BLaER1 treated with 17β-estradiol and CSF1 and Interleukin-3, amounts not matched to agents 10 nM and 100 nM (cell line): ENCODE results near the gene SERPINA6.
A peak's percentile ranks its signal among the peaks of the same experiment; 100 is the strongest.
"Not testable (repeated sequence)": the region's sequence is repeated elsewhere in the genome, so short reads cannot be mapped to it uniquely, and the experiment has no call there.

Experiments used
- H3K27ac ChIP-seq, 11 experiments: shearing (Covaris generic); formaldehyde crosslinking; 2 replicates each; pipeline ENCODE4 v1.8.1; 2022
- H3K27me3 ChIP-seq, 11 experiments: shearing (Covaris generic); formaldehyde crosslinking; 2 replicates each; pipeline ENCODE4 v1.8.1; 2022
- H3K36me3 ChIP-seq, 11 experiments: shearing (Covaris generic); formaldehyde crosslinking; 2 replicates each; pipeline ENCODE4 v1.8.1; 2022
- H3K4me1 ChIP-seq, 10 experiments: shearing (Covaris generic); formaldehyde crosslinking; 2 replicates each; pipeline ENCODE4 v1.8.1; 2022
- H3K4me2 ChIP-seq, 11 experiments: shearing (Covaris generic); formaldehyde crosslinking; 2 replicates each; pipeline ENCODE4 v1.8.1; 2022
- H3K4me3 ChIP-seq, 10 experiments: shearing (Covaris generic); formaldehyde crosslinking; 2 replicates each; pipeline ENCODE4 v1.8.1; 2022
- H3K9ac ChIP-seq, 11 experiments: shearing (Covaris generic); formaldehyde crosslinking; 2 replicates each; pipeline ENCODE4 v1.8.1; 2022
- H3K9me3 ChIP-seq, 11 experiments: shearing (Covaris generic); formaldehyde crosslinking; replicated peaks in 1 of 11; 2 replicates each; pipeline ENCODE4 v1.8.1; 2022
- H4K20me1 ChIP-seq, 11 experiments: shearing (Covaris generic); formaldehyde crosslinking; 2 replicates each; pipeline ENCODE4 v1.8.1; 2022
- Cebpa-rat ChIP-seq, 11 experiments: shearing (Covaris generic); IDR thresholded peaks; 2 replicates each; pipeline ENCODE4 v1.8.1; 2022

Gene SERPINA6

GRCh38 chr14:94282991-94283723 is 40.0 kb downstream of the SERPINA6 start:
- Histone ChIP-seq H3K27me3 (no peaks in the 10 kb centered on the region), H4K20me1 (no peaks in the 10 kb centered on the region)
- no peak for TF ChIP-seq Cebpa-rat (IDR thresholded peaks at IDR 0.05)

DNA sequence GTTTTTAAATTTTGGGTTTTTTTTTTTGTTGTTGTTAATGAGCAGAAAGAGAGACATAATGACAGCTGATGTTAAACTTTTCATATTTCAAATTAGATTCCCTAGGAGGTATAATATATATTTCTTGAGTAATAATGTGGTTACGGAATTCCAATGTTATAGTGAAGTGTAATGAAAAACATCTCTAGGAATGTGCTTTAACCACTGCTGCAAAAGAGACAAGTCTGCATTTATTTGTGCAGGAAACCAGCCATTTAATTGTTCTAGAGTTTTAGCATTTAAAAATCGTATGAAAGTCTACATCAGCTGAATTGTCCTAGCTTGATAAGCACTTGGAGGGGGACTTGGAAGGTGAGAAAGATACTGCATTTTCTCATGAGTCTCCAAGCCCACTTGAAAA is 44.4 kb downstream of the SERPINA6 start:
- H3K4me3 ChIP-seq: no peak overlapping the region
- H3K27me3 ChIP-seq: no peaks in the 10 kb centered on the region
- TF ChIP-seq Cebpa-rat (IDR thresholded peaks at IDR 0.05): no peak
- H3K9me3 ChIP-seq: no peaks in the 10 kb centered on the region
- no peaks in the 10 kb centered on the region for H4K20me1 ChIP-seq
- no peaks in the 10 kb centered on the region for H3K36me3 ChIP-seq
- H3K9ac ChIP-seq: no peak overlapping the region
- no peaks in the 10 kb centered on the region for H3K4me1 ChIP-seq
- no peak overlapping the region for H3K27ac ChIP-seq
- H3K4me2 ChIP-seq: no peak overlapping the region

More at GRCh38 chr14:94282991-94283723, 40.0 kb downstream of the SERPINA6 start:
- Histone ChIP-seq H3K4me3 (no peak overlapping the region), H3K27ac (no peak overlapping the region), H3K4me2 (no peak overlapping the region), H3K9me3 (no peaks in the 10 kb centered on the region), H3K9ac (no peak overlapping the region), H3K4me1 (peaks cover 0 to 15% (median 0%) of the 10 kb centered on the region in 10 experiments; a peak in 3 of 20 replicates), H3K36me3 (no peaks in the 10 kb centered on the region)

GRCh38 chr14:94276898-94277561 is 46.1 kb downstream of the SERPINA6 start:
- H3K9ac ChIP-seq, H3K36me3 ChIP-seq, H3K27me3 ChIP-seq, H4K20me1 ChIP-seq, H3K4me1 ChIP-seq, H3K4me3 ChIP-seq, H3K27ac ChIP-seq, H3K9me3 ChIP-seq: not testable (repeated sequence)
- H3K4me2 ChIP-seq: 0 out of 22 replicates have a peak overlapping the region, but pooled peaks of 1 of the 11 experiments have one; percentile 13

GRCh38 chr14:94269156-94269555 is 54.0 kb downstream of the SERPINA6 start:
- Histone ChIP-seq H3K27me3 (no peaks in the 10 kb centered on the region), H3K4me1 (peaks cover 0 to 15% (median 0%) of the 10 kb centered on the region in 10 experiments; a peak in 4 of 20 replicates), H3K4me3 (no peak overlapping the region), H3K4me2 (no peak overlapping the region), H3K36me3 (no peaks in the 10 kb centered on the region), H3K9ac (no peak overlapping the region), H3K27ac (no peak overlapping the region), H3K9me3 (no peaks in the 10 kb centered on the region), H4K20me1 (no peaks in the 10 kb centered on the region)
- no peak for TF ChIP-seq Cebpa-rat (IDR thresholded peaks at IDR 0.05)

DNA sequence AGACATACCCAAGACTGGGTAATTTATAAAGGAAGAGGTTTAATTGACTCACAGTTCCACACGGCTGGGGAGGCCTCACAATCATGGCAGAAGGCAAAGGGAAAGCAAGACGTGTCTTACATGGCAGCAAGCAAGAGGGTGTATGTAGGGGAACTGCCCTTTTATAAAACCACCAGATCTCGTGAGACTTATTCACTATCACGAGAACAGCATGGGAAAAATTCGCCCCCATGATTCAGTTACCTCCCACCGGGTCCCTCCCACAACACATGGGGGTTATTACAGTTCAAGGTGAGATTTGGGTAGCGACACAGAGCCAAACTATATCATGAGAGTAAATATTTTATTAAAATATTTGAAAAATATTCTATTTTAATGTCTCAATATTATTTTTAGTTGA is 54.6 kb downstream of the SERPINA6 start:
- H3K4me3 ChIP-seq: not testable (repeated sequence)

DNA sequence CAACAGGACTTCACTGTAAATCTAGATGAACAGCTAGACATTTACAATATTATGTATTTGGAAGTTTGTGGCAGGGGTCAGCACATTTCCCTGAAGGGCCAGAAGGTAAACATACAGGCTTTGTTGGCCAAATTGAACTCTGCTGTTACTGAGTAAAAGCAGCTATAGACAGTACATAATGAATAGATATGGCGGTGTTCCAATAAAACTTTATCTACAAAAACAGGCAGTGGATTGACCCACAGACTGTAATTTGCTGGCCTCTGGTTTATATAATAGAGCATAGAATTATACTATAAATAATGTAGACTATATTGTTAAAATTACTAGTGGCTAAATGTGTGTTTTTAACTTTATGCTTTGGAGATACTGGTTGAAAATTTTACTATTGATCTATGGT is 55.8 kb downstream of the SERPINA6 start:
- Histone ChIP-seq H4K20me1 (no peaks in the 10 kb centered on the region), H3K9me3 (peaks cover 0 to 16% (median 12%) of the 10 kb centered on the region in 11 experiments; a peak in 15 of 22 replicates), H3K27me3 (no peaks in the 10 kb centered on the region), H3K4me3 (no peak overlapping the region), H3K27ac (peak overlapping the region in 2 of 11 experiments; percentile 10 to 33; a peak in 1 of 22 replicates), H3K36me3 (no peaks in the 10 kb centered on the region), H3K4me1 (peaks cover 0 to 15% (median 0%) of the 10 kb centered on the region in 10 experiments; a peak in 4 of 20 replicates), H3K9ac (no peak overlapping the region), H3K4me2 (peak overlapping the region in 3 of 11 experiments; percentile 14 to 55 (median 27); a peak in 4 of 22 replicates)
- no peak for TF ChIP-seq Cebpa-rat (IDR thresholded peaks at IDR 0.05)

More for the DNA sequence above, 54.6 kb downstream of the SERPINA6 start:
- not testable (repeated sequence) for H3K27me3 ChIP-seq, H3K9ac ChIP-seq, H4K20me1 ChIP-seq, H3K27ac ChIP-seq, H3K9me3 ChIP-seq, H3K36me3 ChIP-seq, H3K4me2 ChIP-seq
- H3K4me1 ChIP-seq: peaks cover 0 to 15% (median 0%) of the 10 kb centered on the region in 10 experiments; a peak in 4 of 20 replicates

- H3K27ac ChIP-seq, H3K27me3 ChIP-seq, H3K36me3 ChIP-seq, H3K4me2 ChIP-seq, H4K20me1 ChIP-seq, H3K9ac ChIP-seq, H3K4me3 ChIP-seq: not testable (repeated sequence)
- H3K4me1 ChIP-seq: peaks cover 0 to 15% (median 0%) of the 10 kb centered on the region in 10 experiments; a peak in 4 of 20 replicates
- H3K9me3 ChIP-seq: peaks cover 0 to 28% (median 14%) of the 10 kb centered on the region in 11 experiments; a peak in 16 of 22 replicates
Observed at GRCh38 chr14:94264195-94264594, 58.9 kb downstream of the SERPINA6 start.
